PFSK-1 (cell line): ENCODE measurements around the gene OR13F1.

Experiments used
- POLR2AphosphoS5 ChIP-seq: IDR thresholded peaks from 2 replicates; pipeline ENCODE4 v1.6.1; 2012; ENCODE audit warnings: low read depth, mild to moderate bottlenecking, control low read depth, low read length, moderate library complexity
- TAF1 ChIP-seq: IDR thresholded peaks from 2 replicates; pipeline ENCODE4 v1.6.1; 2012; ENCODE audit warnings: low read length, control low read depth, borderline replicate concordance; ENCODE audit not compliant: insufficient read depth

DNA sequence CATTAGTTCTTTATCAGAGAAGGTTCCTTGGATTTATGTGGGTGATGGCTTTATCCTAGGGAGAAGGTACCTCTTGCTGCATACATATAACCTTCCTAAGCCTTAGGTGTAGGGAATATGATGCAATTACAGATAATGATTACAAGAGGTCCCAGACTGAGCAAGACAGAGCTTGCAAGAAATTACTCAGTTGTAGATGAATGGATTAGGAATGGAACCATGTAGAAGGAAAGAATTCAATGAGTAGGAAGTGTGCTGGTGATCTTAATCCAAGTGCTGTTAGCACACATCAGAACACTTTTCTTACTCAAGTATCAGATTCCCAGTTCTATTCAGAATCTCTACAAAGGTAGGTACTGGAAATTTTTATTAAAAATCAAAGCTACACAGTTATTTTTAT, 2.5 kb downstream of the OR13F1 start:
- TF ChIP-seq POLR2AphosphoS5 = no peak
- no peak for TF ChIP-seq TAF1
